ENCODE measurements around the gene LRRC38. TPM values are rescaled to one million over a fixed set of nuclear protein-coding genes. Genes with fewer than 3 reads are reported as not detected.
"Not testable (repeated sequence)": the region's sequence is repeated elsewhere in the genome, so short reads cannot be mapped to it uniquely, and the experiment has no call there.

The LRRC38 gene
- total and polyA plus RNA-seq, 8 donors, result not detected

GRCh38 chr1:13461977-13462376 lies 51.8 kb downstream of the LRRC38 start:
- ATAC-seq, result no peak
- TF ChIP-seq, protein P1, sequence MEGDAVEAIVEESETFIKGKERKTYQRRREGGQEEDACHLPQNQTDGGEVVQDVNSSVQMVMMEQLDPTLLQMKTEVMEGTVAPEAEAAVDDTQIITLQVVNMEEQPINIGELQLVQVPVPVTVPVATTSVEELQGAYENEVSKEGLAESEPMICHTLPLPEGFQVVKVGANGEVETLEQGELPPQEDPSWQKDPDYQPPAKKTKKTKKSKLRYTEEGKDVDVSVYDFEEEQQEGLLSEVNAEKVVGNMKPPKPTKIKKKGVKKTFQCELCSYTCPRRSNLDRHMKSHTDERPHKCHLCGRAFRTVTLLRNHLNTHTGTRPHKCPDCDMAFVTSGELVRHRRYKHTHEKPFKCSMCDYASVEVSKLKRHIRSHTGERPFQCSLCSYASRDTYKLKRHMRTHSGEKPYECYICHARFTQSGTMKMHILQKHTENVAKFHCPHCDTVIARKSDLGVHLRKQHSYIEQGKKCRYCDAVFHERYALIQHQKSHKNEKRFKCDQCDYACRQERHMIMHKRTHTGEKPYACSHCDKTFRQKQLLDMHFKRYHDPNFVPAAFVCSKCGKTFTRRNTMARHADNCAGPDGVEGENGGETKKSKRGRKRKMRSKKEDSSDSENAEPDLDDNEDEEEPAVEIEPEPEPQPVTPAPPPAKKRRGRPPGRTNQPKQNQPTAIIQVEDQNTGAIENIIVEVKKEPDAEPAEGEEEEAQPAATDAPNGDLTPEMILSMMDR (IDR thresholded peaks at IDR 0.05), result no peak
- Histone ChIP-seq H3K36me3 (no peaks in the 10 kb centered on the region), H3K27me3 (peaks cover 0 to 52% of the 10 kb centered on the region in 2 donors), H3K4me3 (no peak overlapping the region), H3K9me3 (no peaks in the 10 kb centered on the region), H3K4me1 (no peaks in the 10 kb centered on the region), H3K27ac (no peak overlapping the region)
- intact Hi-C loops (cut with DNase I), result no loop called here
- no peak for DNase-seq

- Histone ChIP-seq H3K4me3 (no peak overlapping the region), H3K27ac (no peak overlapping the region), H3K36me3 (no peaks in the 10 kb centered on the region), H3K9me3 (no peaks in the 10 kb centered on the region), H3K27me3 (peaks cover 0 to 44% of the 10 kb centered on the region in 2 donors), H3K4me1 (no peaks in the 10 kb centered on the region)
- intact Hi-C loops (cut with DNase I), result no loop called here
- ATAC-seq, result no peak
- DNase-seq, result no peak
- TF ChIP-seq, protein P1 (IDR thresholded peaks at IDR 0.05), result no peak
Measured at GRCh38 chr1:13456904-13457532, 56.8 kb downstream of the LRRC38 start.

DNA sequence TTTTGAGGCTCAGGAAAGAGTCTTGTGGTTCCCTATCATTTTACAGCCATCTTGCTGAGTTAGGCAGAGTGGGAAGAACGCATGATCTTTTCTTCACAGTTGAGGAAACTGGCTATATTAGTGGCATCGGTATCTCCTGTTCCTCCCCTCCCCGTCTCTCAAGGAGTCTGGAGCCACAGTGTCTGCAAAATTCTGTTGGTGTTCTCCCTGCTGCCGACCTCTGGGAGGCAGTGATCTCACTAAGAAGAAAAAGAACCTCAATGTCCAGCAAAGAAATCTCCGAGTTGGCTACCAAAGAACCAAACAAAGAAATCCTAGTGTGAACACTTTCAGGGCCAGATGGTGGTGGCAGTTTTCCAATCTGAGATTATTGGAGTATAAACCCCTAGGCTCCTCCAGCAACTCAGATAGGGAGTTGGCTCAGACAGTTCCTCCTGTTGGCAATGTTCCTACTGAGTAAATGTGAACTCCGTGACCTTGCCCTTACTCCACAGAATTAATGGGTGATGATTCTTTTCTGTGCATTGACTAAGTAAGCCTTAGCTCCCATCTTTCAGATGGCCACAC lies 62.3 kb downstream of the LRRC38 start:
- Histone ChIP-seq H3K4me3 (no peak overlapping the region), H3K27ac (no peak overlapping the region), H3K4me1 (no peaks in the 10 kb centered on the region), H3K27me3 (peaks cover 0 to 14% of the 10 kb centered on the region in 2 donors), H3K9me3 (no peaks in the 10 kb centered on the region), H3K36me3 (no peaks in the 10 kb centered on the region)
- TF ChIP-seq, protein P1 (IDR thresholded peaks at IDR 0.05), result no peak
- intact Hi-C loops (cut with DNase I), result no loop called here
- DNase-seq (no peak), ATAC-seq (no peak)

- DNase-seq, result no peak
- H3K9me3 ChIP-seq, result no peaks in the 10 kb centered on the region
- no peaks in the 10 kb centered on the region for H3K4me1 ChIP-seq
- intact Hi-C loops (cut with DNase I), result no loop called here
- no peak for ATAC-seq
- TF ChIP-seq, protein P1 (IDR thresholded peaks at IDR 0.05), result no peak
- H3K27me3 ChIP-seq, result peaks cover 0 to under 1% of the 10 kb centered on the region in 2 donors
- no peaks in the 10 kb centered on the region for H3K36me3 ChIP-seq
- no peak overlapping the region for H3K27ac ChIP-seq
- H3K4me3 ChIP-seq, result no peak overlapping the region
Measured at GRCh38 chr1:13450204-13450603, 63.6 kb downstream of the LRRC38 start.

DNA sequence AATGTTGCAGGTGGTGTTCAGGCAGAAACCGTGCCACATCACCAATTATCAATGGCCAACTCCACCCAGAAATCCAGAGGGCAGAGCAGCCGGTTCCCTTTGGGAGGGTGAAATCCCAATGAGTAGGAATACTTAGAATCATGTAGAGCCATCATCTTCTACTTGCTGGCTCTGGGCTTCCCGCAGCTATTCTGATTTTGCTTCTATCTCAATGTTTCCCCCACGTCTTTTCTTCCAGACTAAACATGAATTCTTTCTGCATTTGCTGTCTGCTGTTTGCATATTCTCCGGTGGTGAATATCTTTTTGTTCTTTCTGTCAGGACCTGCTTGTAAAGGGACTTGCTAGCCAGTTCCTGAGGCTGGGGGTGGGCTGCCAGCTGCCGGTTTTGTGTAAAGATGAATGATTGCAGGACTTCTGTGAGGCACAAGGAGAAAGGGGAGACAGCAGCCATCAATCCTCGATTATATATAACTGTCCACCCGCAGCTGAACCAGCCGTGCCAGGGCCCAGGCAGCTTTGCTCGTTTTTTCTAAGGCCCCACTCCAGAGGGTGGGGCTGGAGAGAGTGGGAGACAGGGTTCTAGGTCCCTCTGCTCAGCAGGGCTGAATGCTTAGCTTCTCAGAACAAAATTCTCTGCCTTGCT lies 70.3 kb downstream of the LRRC38 start:
- Histone ChIP-seq H3K4me3 (no peak overlapping the region), H3K27ac (no peak overlapping the region), H3K36me3 (no peaks in the 10 kb centered on the region), H3K9me3 (no peaks in the 10 kb centered on the region), H3K4me1 (no peaks in the 10 kb centered on the region), H3K27me3 (no peaks in the 10 kb centered on the region)
- TF ChIP-seq, protein P1 (IDR thresholded peaks at IDR 0.05), result no peak
- intact Hi-C loops (cut with DNase I), result no loop called here
- DNase-seq (no peak), ATAC-seq (no peak)

DNA sequence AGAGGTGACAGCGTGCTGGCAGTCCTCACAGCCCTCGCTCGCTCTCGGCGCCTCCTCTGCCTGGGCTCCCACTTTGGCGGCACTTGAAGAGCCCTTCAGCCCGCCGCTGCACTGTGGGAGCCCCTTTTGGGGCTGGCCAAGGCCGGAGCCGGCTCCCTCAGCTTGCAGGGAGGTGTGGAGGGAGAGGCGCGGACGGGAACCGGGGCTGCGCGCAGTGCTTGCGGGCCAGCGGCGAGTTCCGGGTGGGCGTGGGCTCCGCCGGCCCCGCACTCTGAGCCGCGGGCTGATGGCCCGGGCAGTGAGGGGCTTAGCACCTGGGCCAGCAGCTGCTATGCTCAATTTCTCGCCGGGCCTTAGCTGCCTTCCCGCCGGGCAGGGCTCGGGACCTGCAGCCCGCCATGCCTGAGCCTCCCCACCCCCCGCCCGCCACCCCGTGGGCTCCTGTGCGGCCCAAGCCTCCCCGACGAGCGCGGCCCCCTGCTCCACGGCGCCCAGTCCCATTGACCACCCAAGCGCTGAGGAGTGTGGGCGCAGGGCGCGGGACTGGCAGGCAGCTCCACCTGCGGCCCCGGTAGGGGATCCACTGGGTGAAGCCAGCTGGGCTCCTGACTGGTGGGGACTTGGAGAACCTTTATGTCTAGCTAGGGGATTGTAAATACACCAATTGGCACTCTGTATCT lies 74.6 kb downstream of the LRRC38 start:
- intact Hi-C loops (cut with DNase I); H3K27ac ChIP-seq; DNase-seq; ATAC-seq; H3K9me3 ChIP-seq; H3K36me3 ChIP-seq; H3K4me3 ChIP-seq; H3K4me1 ChIP-seq: not testable (repeated sequence)
- peaks cover 0 to 16% of the 10 kb centered on the region in 2 donors for H3K27me3 ChIP-seq

Data from left lung (tissue), 10 donors.